Measurements from ENCODE around the gene ITPR1. TPM values are rescaled to one million over a fixed set of nuclear protein-coding genes. Genes with fewer than 3 reads are reported as not detected.
A peak's percentile ranks its signal among the peaks of the same experiment; 100 is the strongest.

ITPR1 gene
- total and polyA plus RNA-seq, 11 donors = 8.9 to 55.8 (median 19.9) TPM

DNA sequence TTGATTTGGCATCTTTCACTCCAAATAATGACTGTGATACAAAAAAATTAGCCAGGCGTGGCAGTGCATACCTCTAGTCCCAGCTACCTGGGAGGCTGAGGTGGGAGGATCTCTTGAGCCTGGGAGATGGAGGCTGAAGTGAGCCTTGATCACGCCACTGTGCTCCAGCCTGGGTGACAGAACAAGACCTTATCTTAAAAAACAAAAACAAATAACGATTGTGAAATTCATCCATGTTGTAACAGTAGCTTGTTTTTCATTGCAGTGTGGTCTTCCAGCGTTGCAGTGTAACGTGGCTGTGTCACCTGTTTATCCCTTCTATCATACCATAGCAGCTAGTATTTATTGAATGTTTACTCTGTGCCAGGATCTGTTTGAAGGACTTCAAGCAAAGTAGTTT lies 120.9 kb downstream of the ITPR1 start:
- TF ChIP-seq, protein P1, sequence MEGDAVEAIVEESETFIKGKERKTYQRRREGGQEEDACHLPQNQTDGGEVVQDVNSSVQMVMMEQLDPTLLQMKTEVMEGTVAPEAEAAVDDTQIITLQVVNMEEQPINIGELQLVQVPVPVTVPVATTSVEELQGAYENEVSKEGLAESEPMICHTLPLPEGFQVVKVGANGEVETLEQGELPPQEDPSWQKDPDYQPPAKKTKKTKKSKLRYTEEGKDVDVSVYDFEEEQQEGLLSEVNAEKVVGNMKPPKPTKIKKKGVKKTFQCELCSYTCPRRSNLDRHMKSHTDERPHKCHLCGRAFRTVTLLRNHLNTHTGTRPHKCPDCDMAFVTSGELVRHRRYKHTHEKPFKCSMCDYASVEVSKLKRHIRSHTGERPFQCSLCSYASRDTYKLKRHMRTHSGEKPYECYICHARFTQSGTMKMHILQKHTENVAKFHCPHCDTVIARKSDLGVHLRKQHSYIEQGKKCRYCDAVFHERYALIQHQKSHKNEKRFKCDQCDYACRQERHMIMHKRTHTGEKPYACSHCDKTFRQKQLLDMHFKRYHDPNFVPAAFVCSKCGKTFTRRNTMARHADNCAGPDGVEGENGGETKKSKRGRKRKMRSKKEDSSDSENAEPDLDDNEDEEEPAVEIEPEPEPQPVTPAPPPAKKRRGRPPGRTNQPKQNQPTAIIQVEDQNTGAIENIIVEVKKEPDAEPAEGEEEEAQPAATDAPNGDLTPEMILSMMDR (IDR thresholded peaks at IDR 0.05) = no peak
- TF ChIP-seq POLR2A (IDR thresholded peaks at IDR 0.05) = no peak
- Histone ChIP-seq H3K4me3 (no peak overlapping the region), H3K4me1 (peaks cover 0 to 16% (median 1%) of the 10 kb centered on the region in 12 donors), H3K9me3 (no peaks in the 10 kb centered on the region), H3K27me3 (no peaks in the 10 kb centered on the region), H3K27ac (no peak overlapping the region), H3K36me3 (no peaks in the 10 kb centered on the region)
- ATAC-seq = no peak
- intact Hi-C loops (cut with DNase I) = no loop called here
- no peak for DNase-seq
- WGBS, 4 donors = 88 to 92% (median 91%) methylated on average over 5 of the region's 5 CpGs

DNA sequence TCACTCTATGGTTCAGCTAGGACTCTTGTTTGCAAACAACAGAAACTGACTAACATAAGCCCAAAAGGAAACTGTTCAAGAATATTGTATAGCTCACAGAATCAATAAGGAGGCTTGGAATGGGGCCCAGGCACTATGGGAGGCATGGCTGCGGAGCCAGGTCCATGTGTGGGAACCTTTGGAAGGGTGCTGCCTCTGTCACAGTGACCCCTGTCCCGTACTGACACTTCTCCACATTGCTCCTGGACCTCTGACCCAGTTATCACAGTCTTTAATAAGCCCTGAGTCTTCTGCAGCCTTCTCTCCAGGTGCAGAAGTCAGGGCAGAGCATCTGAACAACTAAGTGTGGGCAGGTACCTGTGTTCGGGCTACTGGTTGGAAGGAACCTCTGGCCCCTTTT lies 121.8 kb downstream of the ITPR1 start:
- Histone ChIP-seq H3K4me3 (no peak overlapping the region), H3K9me3 (no peaks in the 10 kb centered on the region), H3K27me3 (no peaks in the 10 kb centered on the region), H3K4me1 (peaks cover 0 to 16% (median 1%) of the 10 kb centered on the region in 12 donors), H3K27ac (peak overlapping the region in 1 of 12 donors; percentile 9), H3K36me3 (no peaks in the 10 kb centered on the region)
- ATAC-seq (peak in 1 of 4 donors; percentile 16), DNase-seq (no peak)
- intact Hi-C loops (cut with DNase I) = no loop called here
- TF ChIP-seq, protein P1 (IDR thresholded peaks at IDR 0.05) = no peak
- no peak for TF ChIP-seq POLR2A (IDR thresholded peaks at IDR 0.05)
- WGBS, 4 donors = 94 to 100% (median 97%) methylated on average over 2 to 3 of the region's 3 CpGs

DNA sequence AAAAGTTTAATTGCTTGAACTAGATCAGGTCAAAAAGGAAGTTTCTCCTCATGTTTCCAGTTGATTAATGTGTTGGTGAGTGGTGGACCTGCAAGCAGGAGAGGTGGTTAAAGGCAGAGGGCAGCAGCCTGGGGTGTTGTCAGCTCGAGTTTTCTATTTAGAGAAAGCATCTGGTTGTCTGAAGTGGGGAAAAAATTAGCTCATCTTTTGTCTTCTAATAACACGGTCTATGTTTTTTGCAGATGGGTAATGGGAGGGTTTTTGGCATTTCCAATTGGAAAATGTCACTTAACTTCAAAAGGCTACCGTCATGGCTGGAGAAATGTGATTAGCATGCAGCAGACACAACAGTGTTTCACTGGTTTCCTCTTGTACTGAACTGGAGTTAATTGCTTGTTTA lies 122.6 kb downstream of the ITPR1 start:
- ATAC-seq (peak; percentile 61 to 84 (median 74)), DNase-seq (no peak)
- TF ChIP-seq, protein P1 (IDR thresholded peaks at IDR 0.05) = peak in 1 of 12 donors; percentile 17
- TF ChIP-seq POLR2A (IDR thresholded peaks at IDR 0.05) = no peak
- no peaks in the 10 kb centered on the region for H3K9me3 ChIP-seq
- no peaks in the 10 kb centered on the region for H3K27me3 ChIP-seq
- H3K27ac ChIP-seq = peak overlapping the region in 4 of 12 donors; percentile 3 to 38 (median 12)
- no peak overlapping the region for H3K4me3 ChIP-seq
- 0 to 13% (median 9%) methylated on average over 3 of the region's 3 CpGs for WGBS, 4 donors
- peaks cover 0 to 16% (median 1%) of the 10 kb centered on the region in 12 donors for H3K4me1 ChIP-seq
- intact Hi-C loops (cut with DNase I) = no loop called here
- no peaks in the 10 kb centered on the region for H3K36me3 ChIP-seq

DNA sequence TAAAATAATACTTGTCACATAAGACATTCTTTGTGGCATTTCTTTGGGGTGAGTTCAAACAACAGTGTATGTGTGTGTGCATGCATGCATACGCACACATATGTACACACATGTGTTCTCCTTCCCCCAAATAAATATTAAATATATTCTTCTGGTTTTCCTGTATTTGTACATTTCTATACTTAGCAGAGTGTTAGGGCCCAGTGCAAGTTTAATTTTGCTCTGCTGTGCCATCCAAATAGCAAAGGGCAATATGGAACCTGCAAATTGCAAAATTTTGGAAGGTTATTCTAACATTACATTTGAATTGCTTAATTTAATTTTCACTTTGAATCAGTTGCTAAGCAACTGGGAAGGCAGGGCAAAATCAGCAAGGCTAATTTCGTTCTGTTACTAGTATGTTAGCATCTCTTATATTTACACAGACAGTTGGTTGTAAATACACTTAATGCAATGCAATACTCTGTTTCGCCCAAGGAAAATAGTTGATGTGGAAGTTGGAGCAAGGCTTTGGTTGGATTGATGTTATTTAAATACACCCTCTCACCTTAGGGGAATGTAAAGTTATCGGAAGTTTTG lies 130.4 kb downstream of the ITPR1 start:
- ATAC-seq = no peak
- Histone ChIP-seq H3K36me3 (peaks cover 0 to 9% (median 0%) of the 10 kb centered on the region in 9 donors), H3K27ac (no peak overlapping the region), H3K27me3 (no peaks in the 10 kb centered on the region), H3K4me3 (no peak overlapping the region), H3K4me1 (peaks cover 0 to 2% (median 0%) of the 10 kb centered on the region in 12 donors), H3K9me3 (peaks cover 0 to 4% (median 0%) of the 10 kb centered on the region in 12 donors)
- intact Hi-C loops (cut with DNase I) = loop anchor here in 1 of 10 donors (10.0 kb wide), 1 partner anchor 129 kb away; the partner anchor contains the start of gene ITPR1
- DNase-seq = no peak
- TF ChIP-seq POLR2A (IDR thresholded peaks at IDR 0.05) = no peak
- TF ChIP-seq, protein P1 (IDR thresholded peaks at IDR 0.05) = no peak
- WGBS, 4 donors = 83 to 96% (median 90%) methylated on average over 4 of the region's 4 CpGs

Data from heart left ventricle (tissue), 16 donors.